Endothelial cell of umbilical vein (primary cell): ENCODE data around the gene SLC39A3. TPM values are rescaled to one million over a fixed set of nuclear protein-coding genes. Genes with fewer than 3 reads are reported as not detected.

Experiments
- BruUV-seq: library from RNA; stranded (reverse); fragments of 400-500 nt; replicated peaks from 2 replicates; lab custom pipeline; 2021; lab: Mats Ljungman, UMichigan
- CTCF ChIA-PET: fragments of 300-600, 350-600 bp; sonication (Branson Sonifier 250); formaldehyde crosslinking; loops from one replicate; lab custom pipeline; 2021; ENCODE audit warnings: antibody characterized with exemption, inconsistent platforms; lab: Charles Lee
- POLR2A ChIA-PET: fragments of 300-600, 350-600 bp; sonication (Branson Sonifier 250); formaldehyde crosslinking; loops from one replicate; lab custom pipeline; 2021; ENCODE audit warnings: antibody characterized with exemption, inconsistent platforms; lab: Charles Lee
- DNase-seq: peaks from one replicate; pipeline ENCODE4 v3.0.0-alpha.2; 2011; ENCODE audit warnings: low read depth, low spot score
- FAIRE-seq: peaks from 2 replicates; lab custom pipeline; 2011; peaks lifted over from hg19 to GRCh38; lab: Jason Lieb, UNC
- H2AFZ ChIP-seq: 2 replicates; pipeline ENCODE4 v1.6.0; 2012; ENCODE audit warnings: low read depth, low read length, control low read depth, inconsistent platforms
- H3K27ac ChIP-seq: 2 replicates; pipeline ENCODE4 v1.5.1; 2011; ENCODE audit warnings: low read depth, mild to moderate bottlenecking, control low read depth, low read length, moderate library complexity; ENCODE audit not compliant: insufficient read depth
- H3K27me3 ChIP-seq, 2 experiments: 2 replicates each; pipeline versions ENCODE4 v1.6.0 to v1.6.1; 2011; ENCODE audit warnings: low read length in 2 of 2, mixed read lengths in 1 of 2; ENCODE audit not compliant: control insufficient read depth in 2 of 2, insufficient read depth in 2 of 2
- H3K36me3 ChIP-seq, 2 experiments: 2 replicates in 1 of 2; 3 replicates in 1 of 2; pipeline ENCODE4 v1.5.1; 2011; ENCODE audit warnings: low read length in 2 of 2, mild to moderate bottlenecking in 1 of 2, moderate library complexity in 1 of 2; ENCODE audit not compliant: control insufficient read depth in 2 of 2, insufficient read depth in 2 of 2; ENCODE audit errors: extremely low read depth in 1 of 2
- H3K4me1 ChIP-seq: 3 replicates; pipeline ENCODE4 v1.5.1; 2011; ENCODE audit warnings: mild to moderate bottlenecking, low read length; ENCODE audit not compliant: control insufficient read depth, insufficient read depth; ENCODE audit errors: extremely low read depth
- H3K4me2 ChIP-seq: 2 replicates; pipeline ENCODE4 v1.6.1; 2011; ENCODE audit warnings: low read length, control low read depth, mixed read lengths; ENCODE audit not compliant: insufficient read depth
- H3K4me3 ChIP-seq, 3 experiments: fragments of 200-600 bp in 1 of 3; sonication (generic), shearing (Covaris generic) in 1 of 3; replicated peaks in 1 of 3; 2 replicates each; pipeline ENCODE4 v1.5.1; 2011 to 2016; ENCODE audit warnings: control low read depth in 3 of 3, low read length in 3 of 3, mild to moderate bottlenecking in 2 of 3, inconsistent platforms in 1 of 3, low read depth in 1 of 3, moderate library complexity in 1 of 3; ENCODE audit not compliant: insufficient read depth in 1 of 3
- H3K79me2 ChIP-seq: 2 replicates; pipeline ENCODE4 v1.6.0; 2012; ENCODE audit warnings: low read length, inconsistent platforms; ENCODE audit not compliant: control insufficient read depth, insufficient read depth
- H3K9ac ChIP-seq: replicated peaks from 2 replicates; pipeline ENCODE3; 2011; ENCODE audit warnings: low read length, control low read depth; ENCODE audit not compliant: insufficient read depth; ENCODE audit errors: extremely low read depth
- H3K9me1 ChIP-seq: replicated peaks from 3 replicates; pipeline ENCODE4 v1.6.0; 2011; ENCODE audit warnings: mild to moderate bottlenecking, low read length; ENCODE audit not compliant: control insufficient read depth, insufficient read depth; ENCODE audit errors: extremely low read depth
- H3K9me3 ChIP-seq: replicated peaks from 2 replicates; pipeline ENCODE4 v1.5.1; 2012; ENCODE audit warnings: low read length, inconsistent platforms; ENCODE audit not compliant: control insufficient read depth, insufficient read depth
- H4K20me1 ChIP-seq: replicated peaks from 2 replicates; pipeline ENCODE3; 2011; ENCODE audit warnings: mild to moderate bottlenecking, low read length; ENCODE audit not compliant: control insufficient read depth, insufficient read depth; ENCODE audit errors: extremely low read depth
- EZH2 ChIP-seq: IDR thresholded peaks from 2 replicates; pipeline ENCODE4 v1.6.1; 2012; ENCODE audit warnings: borderline replicate concordance, low read depth, mild to moderate bottlenecking, moderate library complexity, low read length, inconsistent platforms; ENCODE audit not compliant: severe bottlenecking
- FOS ChIP-seq: IDR thresholded peaks from 2 replicates; pipeline ENCODE4 v1.6.1; 2011; ENCODE audit warnings: mild to moderate bottlenecking, low read length, moderate library complexity, borderline replicate concordance; ENCODE audit not compliant: insufficient read depth
- MYC ChIP-seq: IDR thresholded peaks from one replicate; pipeline ENCODE4 v1.6.1; 2011; ENCODE audit warnings: mild to moderate bottlenecking, low read depth, low read length
- dilution Hi-C: fragments of 300-500 bp; cut with MboI; formaldehyde crosslinking; loops from one replicate; pipeline ENCODE4 v1.15.0; 2019; ENCODE audit warnings: low sequenced_read_pairs; ENCODE audit not compliant: extremely low pct_ligation_motif_present
- intact Hi-C: fragments of 100-400 bp; cut with micrococcal nuclease; formaldehyde crosslinking; loops from one replicate; pipeline ENCODE4 v1.10.0; 2022
- polyA plus RNA-seq, 4 experiments: library from polyadenylated mRNA; depleted of rRNA in 3 of 4; stranded (reverse) in 3 of 4; unstranded in 1 of 4; fragments of >200 nt; gene quantifications; 2 replicates each; pipeline versions ENCODE4 v1.2.1 to v1.2.3, GENCODE V29; 2011 to 2012; ENCODE audit warnings: missing spikeins in 1 of 4
- total RNA-seq: library from RNA; stranded (reverse); gene quantifications from 2 replicates; pipeline ENCODE4 v1.2.3, GENCODE V29; 2021
- TF ChIP-seq, protein P1 (sequence below): IDR thresholded peaks from 2 replicates; pipeline ENCODE4 v1.6.1; 2011; ENCODE audit not compliant: insufficient read depth, insufficient read length
- TF ChIP-seq, protein P2 (sequence below), 2 donors: IDR thresholded peaks; 1 replicate in 1 of 2; 2 replicates in 1 of 2; pipeline ENCODE4 v1.5.1; 2011; ENCODE audit warnings: low read length in 2 of 2, mild to moderate bottlenecking in 2 of 2, moderate library complexity in 2 of 2, control low read depth in 1 of 2, inconsistent platforms in 1 of 2, low read depth in 1 of 2; ENCODE audit not compliant: insufficient read depth in 1 of 2; ENCODE audit errors: extremely low read depth in 1 of 2

SLC39A3 gene
- total and polyA plus RNA-seq, 2 donors (not counting 3 experiments of a cell fraction or from before 2014, with no cell fraction given), result 28.0 to 43.1 TPM

DNA sequence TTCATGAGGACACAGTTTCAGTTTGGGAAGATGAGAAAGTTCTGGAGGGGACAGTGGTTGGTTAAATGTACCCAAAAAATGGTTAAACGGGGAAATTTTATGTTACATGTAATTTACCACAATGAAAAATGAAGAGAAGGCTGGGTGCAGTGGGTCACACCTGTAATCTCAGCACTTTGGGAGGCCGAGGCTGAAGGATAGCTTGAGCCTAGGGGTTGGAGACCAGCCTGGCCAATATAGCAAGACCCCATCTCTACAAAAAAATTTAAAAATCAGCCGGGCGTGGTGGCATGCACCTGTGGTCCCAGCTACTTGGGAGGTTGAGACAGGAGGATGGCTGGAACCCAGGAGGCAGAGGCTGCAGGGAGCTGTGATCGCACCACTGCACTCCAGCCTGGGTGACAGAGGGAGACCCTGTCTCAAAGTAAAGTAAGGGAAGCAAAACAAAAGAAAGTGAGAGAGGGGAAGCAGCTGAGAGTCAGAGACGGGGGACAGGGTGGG, 54.6 kb downstream of the SLC39A3 start:
- no peaks in the 10 kb centered on the region for H3K9me3 ChIP-seq
- H3K36me3 ChIP-seq, result no peaks in the 10 kb centered on the region
- H3K4me3 ChIP-seq, result no peak overlapping the region
- no peak overlapping the region for H3K27ac ChIP-seq
- no TSS peak for BruUV-seq
- ChIA-PET CTCF (interaction anchor here (0.7 to 1.0 kb wide), 2 partner anchors 23 to 31 kb away, joined by 3 read pairs; no protein-coding TSS in a partner anchor), POLR2A (no interaction called here)
- H3K9ac ChIP-seq, result no peak overlapping the region
- TF ChIP-seq MYC (no peak), EZH2 (no peak)
- TF ChIP-seq, protein P1, sequence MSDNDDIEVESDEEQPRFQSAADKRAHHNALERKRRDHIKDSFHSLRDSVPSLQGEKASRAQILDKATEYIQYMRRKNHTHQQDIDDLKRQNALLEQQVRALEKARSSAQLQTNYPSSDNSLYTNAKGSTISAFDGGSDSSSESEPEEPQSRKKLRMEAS, result no peak
- H2AFZ ChIP-seq, result no peak overlapping the region
- H3K27me3 ChIP-seq, result no peaks in the 10 kb centered on the region
- H3K4me2 ChIP-seq, result no peak overlapping the region
- DNase-seq (no peak), FAIRE-seq (no peak)
- intact Hi-C loops, result no loop called here
- H3K4me1 ChIP-seq, result no peaks in the 10 kb centered on the region
- dilution Hi-C loops, result no loop called here
- no peaks in the 10 kb centered on the region for H4K20me1 ChIP-seq
- H3K79me2 ChIP-seq, result no peaks in the 10 kb centered on the region
- H3K9me1 ChIP-seq, result no peaks in the 10 kb centered on the region

DNA sequence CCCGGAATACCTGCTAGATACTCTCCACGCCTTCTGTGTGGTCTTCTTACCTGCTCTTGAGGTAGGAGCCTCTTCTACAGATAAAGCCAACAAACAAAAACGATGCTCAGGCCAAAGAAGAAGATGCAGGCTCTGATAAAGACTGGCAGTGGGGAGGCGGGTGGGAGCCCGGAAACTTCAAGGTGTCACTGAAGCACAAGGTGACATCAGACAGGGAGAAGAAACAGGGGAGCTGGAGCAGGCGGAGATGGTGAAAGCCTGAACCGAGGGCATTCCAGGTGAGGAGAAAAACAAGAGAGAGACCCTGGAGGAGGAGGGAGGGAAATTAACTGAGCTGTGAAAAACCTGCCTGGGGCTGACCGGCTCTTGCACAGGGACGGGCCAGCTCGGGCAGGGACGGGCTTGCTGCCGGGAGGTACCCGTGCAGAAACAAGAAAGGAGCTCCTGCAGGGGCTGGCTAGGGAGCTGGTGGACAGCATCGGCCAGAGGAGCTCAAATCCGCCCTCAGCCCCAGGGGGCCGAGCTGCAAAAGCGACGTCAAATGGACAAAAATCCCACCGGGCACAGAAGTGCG, 56.3 kb downstream of the SLC39A3 start:
- Histone ChIP-seq H3K4me2 (no peak overlapping the region), H2AFZ (no peak overlapping the region), H3K4me3 (no peak overlapping the region), H3K27ac (no peak overlapping the region), H4K20me1 (no peaks in the 10 kb centered on the region), H3K79me2 (no peaks in the 10 kb centered on the region), H3K4me1 (no peaks in the 10 kb centered on the region), H3K27me3 (no peaks in the 10 kb centered on the region), H3K36me3 (no peaks in the 10 kb centered on the region), H3K9me1 (no peaks in the 10 kb centered on the region), H3K9ac (no peak overlapping the region), H3K9me3 (no peaks in the 10 kb centered on the region)
- ChIA-PET POLR2A (interaction anchor here (0.7 kb wide), 1 partner anchor 44 kb away, joined by 4 read pairs; no protein-coding TSS in a partner anchor), CTCF (interaction anchor here (0.7 kb wide), 2 partner anchors 33 to 46 kb away, joined by 3 read pairs; no protein-coding TSS in a partner anchor)
- no peak for TF ChIP-seq MYC
- no peak for TF ChIP-seq FOS
- TF ChIP-seq, protein P2, sequence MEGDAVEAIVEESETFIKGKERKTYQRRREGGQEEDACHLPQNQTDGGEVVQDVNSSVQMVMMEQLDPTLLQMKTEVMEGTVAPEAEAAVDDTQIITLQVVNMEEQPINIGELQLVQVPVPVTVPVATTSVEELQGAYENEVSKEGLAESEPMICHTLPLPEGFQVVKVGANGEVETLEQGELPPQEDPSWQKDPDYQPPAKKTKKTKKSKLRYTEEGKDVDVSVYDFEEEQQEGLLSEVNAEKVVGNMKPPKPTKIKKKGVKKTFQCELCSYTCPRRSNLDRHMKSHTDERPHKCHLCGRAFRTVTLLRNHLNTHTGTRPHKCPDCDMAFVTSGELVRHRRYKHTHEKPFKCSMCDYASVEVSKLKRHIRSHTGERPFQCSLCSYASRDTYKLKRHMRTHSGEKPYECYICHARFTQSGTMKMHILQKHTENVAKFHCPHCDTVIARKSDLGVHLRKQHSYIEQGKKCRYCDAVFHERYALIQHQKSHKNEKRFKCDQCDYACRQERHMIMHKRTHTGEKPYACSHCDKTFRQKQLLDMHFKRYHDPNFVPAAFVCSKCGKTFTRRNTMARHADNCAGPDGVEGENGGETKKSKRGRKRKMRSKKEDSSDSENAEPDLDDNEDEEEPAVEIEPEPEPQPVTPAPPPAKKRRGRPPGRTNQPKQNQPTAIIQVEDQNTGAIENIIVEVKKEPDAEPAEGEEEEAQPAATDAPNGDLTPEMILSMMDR (IDR thresholded peaks at IDR 0.05; ENCODE audit: extremely low read depth in 1 of 2, insufficient read depth in 1 of 2, low read depth in 1 of 2, low read length in 2 of 2), result no peak
- no TSS peak for BruUV-seq
- DNase-seq, result no peak
- dilution Hi-C loops (no loop called here), intact Hi-C loops (no loop called here)
- no peak for FAIRE-seq
